Lower lobe of right lung (tissue), 2 donors: ENCODE data around the gene SLC39A11. TPM values are rescaled to one million over a fixed set of nuclear protein-coding genes. Genes with fewer than 3 reads are reported as not detected.

Experiments
- ATAC-seq, 2 donors: fragments of 200-7000 bp; cut with Tn5 transposase; one replicate each; pipeline ENCODE4 v1.9.1; 2020 to 2022; ENCODE audit warnings: mild to moderate bottlenecking in 2 of 2, moderate library complexity in 2 of 2
- DNase-seq: peaks from one replicate; pipeline ENCODE4 v3.0.0-alpha.2; 2020
- H3K27ac ChIP-seq: fragments of 200-600 bp; one replicate; pipeline ENCODE4 v1.8.0; 2022
- H3K27me3 ChIP-seq: fragments of 200-600 bp; one replicate; pipeline ENCODE4 v1.8.0; 2022; ENCODE audit warnings: low read depth
- H3K36me3 ChIP-seq: fragments of 200-600 bp; one replicate; pipeline ENCODE4 v1.8.0; 2022; ENCODE audit warnings: mild to moderate bottlenecking
- H3K4me1 ChIP-seq: fragments of 200-600 bp; one replicate; pipeline ENCODE4 v1.8.0; 2022
- H3K4me3 ChIP-seq: fragments of 200-600 bp; one replicate; pipeline ENCODE4 v1.8.0; 2022; ENCODE audit warnings: mild to moderate bottlenecking
- H3K9me3 ChIP-seq: fragments of 200-600 bp; one replicate; pipeline ENCODE4 v1.8.0; 2022
- CTCF ChIP-seq: fragments of 200-600 bp; IDR thresholded peaks from one replicate; pipeline ENCODE4 v1.8.0; 2022; ENCODE audit warnings: antibody characterized with exemption, mild to moderate bottlenecking
- intact Hi-C: fragments of 100-400 bp; cut with DNase I; formaldehyde crosslinking; loops from one replicate; pipeline ENCODE4 v1.11.0; 2022
- total RNA-seq: library from RNA; stranded (reverse); fragmentation: NEBNext Ultra II Directional; extraction: Animal tissue kit (Norgen Biotek cat#: 25700); gene quantifications from one replicate; pipeline ENCODE4 v1.2.1, GENCODE V29; 2021
- donor health status: DM: no; HTN: yes; CAD: no; lungs with severe emphysema.

Gene SLC39A11
- total RNA-seq, 1 donor from 2014 or later, result 39.7 TPM

- no peak overlapping the region for H3K27ac ChIP-seq
- H3K9me3 ChIP-seq, result no peaks in the 10 kb centered on the region
- ATAC-seq, result no peak
- no peaks in the 10 kb centered on the region for H3K36me3 ChIP-seq
- no peak for TF ChIP-seq CTCF
- DNase-seq, result no peak
- no peaks in the 10 kb centered on the region for H3K4me1 ChIP-seq
- no peaks in the 10 kb centered on the region for H3K27me3 ChIP-seq
- no peak overlapping the region for H3K4me3 ChIP-seq
- intact Hi-C loops, result no loop called here
Observed at GRCh38 chr17:72700226-72700625, 392.3 kb downstream of the SLC39A11 start.

GRCh38 chr17:72699545-72699944 is 392.9 kb downstream of the SLC39A11 start:
- H3K4me3 ChIP-seq, result no peak overlapping the region
- H3K27ac ChIP-seq, result no peak overlapping the region
- TF ChIP-seq CTCF, result no peak
- ATAC-seq (no peak), DNase-seq (no peak)
- no peaks in the 10 kb centered on the region for H3K36me3 ChIP-seq
- H3K27me3 ChIP-seq, result no peaks in the 10 kb centered on the region
- no peaks in the 10 kb centered on the region for H3K4me1 ChIP-seq
- H3K9me3 ChIP-seq, result no peaks in the 10 kb centered on the region
- intact Hi-C loops, result no loop called here

GRCh38 chr17:72697602-72698146 is 394.8 kb downstream of the SLC39A11 start:
- Histone ChIP-seq H3K36me3 (no peaks in the 10 kb centered on the region), H3K4me1 (no peaks in the 10 kb centered on the region), H3K9me3 (no peaks in the 10 kb centered on the region), H3K4me3 (no peak overlapping the region), H3K27ac (no peak overlapping the region), H3K27me3 (no peaks in the 10 kb centered on the region)
- no peak for TF ChIP-seq CTCF
- ATAC-seq (no peak), DNase-seq (no peak)
- intact Hi-C loops, result no loop called here

- H3K27me3 ChIP-seq, result no peaks in the 10 kb centered on the region
- TF ChIP-seq CTCF, result no peak
- no peak overlapping the region for H3K4me3 ChIP-seq
- H3K27ac ChIP-seq, result no peak overlapping the region
- DNase-seq (no peak), ATAC-seq (no peak)
- H3K4me1 ChIP-seq, result no peaks in the 10 kb centered on the region
- intact Hi-C loops, result no loop called here
- H3K36me3 ChIP-seq, result no peaks in the 10 kb centered on the region
- H3K9me3 ChIP-seq, result no peaks in the 10 kb centered on the region
Observed at GRCh38 chr17:72696721-72697120, 395.8 kb downstream of the SLC39A11 start.

GRCh38 chr17:72696156-72696555 is 396.3 kb downstream of the SLC39A11 start:
- intact Hi-C loops, result no loop called here
- H3K4me3 ChIP-seq, result no peak overlapping the region
- ATAC-seq (no peak), DNase-seq (no peak)
- no peaks in the 10 kb centered on the region for H3K27me3 ChIP-seq
- no peaks in the 10 kb centered on the region for H3K36me3 ChIP-seq
- no peaks in the 10 kb centered on the region for H3K4me1 ChIP-seq
- no peaks in the 10 kb centered on the region for H3K9me3 ChIP-seq
- TF ChIP-seq CTCF, result no peak
- H3K27ac ChIP-seq, result no peak overlapping the region

- no peaks in the 10 kb centered on the region for H3K27me3 ChIP-seq
- no peaks in the 10 kb centered on the region for H3K9me3 ChIP-seq
- H3K36me3 ChIP-seq, result no peaks in the 10 kb centered on the region
- H3K4me3 ChIP-seq, result no peak overlapping the region
- H3K27ac ChIP-seq, result no peak overlapping the region
- no peaks in the 10 kb centered on the region for H3K4me1 ChIP-seq
- DNase-seq, result no peak
- ATAC-seq, result no peak
- intact Hi-C loops, result no loop called here
- TF ChIP-seq CTCF, result no peak
Observed at GRCh38 chr17:72693956-72694355, 398.5 kb downstream of the SLC39A11 start.
